ENCODE measurements around the gene CDIP1.

CDIP1 gene

GRCh38 chr16:4471869-4472268 is 66.7 kb downstream of the CDIP1 start:
- TF ChIP-seq, protein P1, sequence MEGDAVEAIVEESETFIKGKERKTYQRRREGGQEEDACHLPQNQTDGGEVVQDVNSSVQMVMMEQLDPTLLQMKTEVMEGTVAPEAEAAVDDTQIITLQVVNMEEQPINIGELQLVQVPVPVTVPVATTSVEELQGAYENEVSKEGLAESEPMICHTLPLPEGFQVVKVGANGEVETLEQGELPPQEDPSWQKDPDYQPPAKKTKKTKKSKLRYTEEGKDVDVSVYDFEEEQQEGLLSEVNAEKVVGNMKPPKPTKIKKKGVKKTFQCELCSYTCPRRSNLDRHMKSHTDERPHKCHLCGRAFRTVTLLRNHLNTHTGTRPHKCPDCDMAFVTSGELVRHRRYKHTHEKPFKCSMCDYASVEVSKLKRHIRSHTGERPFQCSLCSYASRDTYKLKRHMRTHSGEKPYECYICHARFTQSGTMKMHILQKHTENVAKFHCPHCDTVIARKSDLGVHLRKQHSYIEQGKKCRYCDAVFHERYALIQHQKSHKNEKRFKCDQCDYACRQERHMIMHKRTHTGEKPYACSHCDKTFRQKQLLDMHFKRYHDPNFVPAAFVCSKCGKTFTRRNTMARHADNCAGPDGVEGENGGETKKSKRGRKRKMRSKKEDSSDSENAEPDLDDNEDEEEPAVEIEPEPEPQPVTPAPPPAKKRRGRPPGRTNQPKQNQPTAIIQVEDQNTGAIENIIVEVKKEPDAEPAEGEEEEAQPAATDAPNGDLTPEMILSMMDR (conservative IDR thresholded peaks at IDR 0.05; ENCODE audit: low read length) = no peak
- no peak overlapping the region for H3K4me3 ChIP-seq (ENCODE audit: low read length)
- no peak for DNase-seq (ENCODE audit: low read depth)

- TF ChIP-seq, protein P1 (conservative IDR thresholded peaks at IDR 0.05; ENCODE audit: low read length) = no peak
- H3K4me3 ChIP-seq (ENCODE audit: low read length) = no peak overlapping the region
- DNase-seq (ENCODE audit: low read depth) = no peak
Measured at GRCh38 chr16:4468972-4469371, 69.6 kb downstream of the CDIP1 start.

DNA sequence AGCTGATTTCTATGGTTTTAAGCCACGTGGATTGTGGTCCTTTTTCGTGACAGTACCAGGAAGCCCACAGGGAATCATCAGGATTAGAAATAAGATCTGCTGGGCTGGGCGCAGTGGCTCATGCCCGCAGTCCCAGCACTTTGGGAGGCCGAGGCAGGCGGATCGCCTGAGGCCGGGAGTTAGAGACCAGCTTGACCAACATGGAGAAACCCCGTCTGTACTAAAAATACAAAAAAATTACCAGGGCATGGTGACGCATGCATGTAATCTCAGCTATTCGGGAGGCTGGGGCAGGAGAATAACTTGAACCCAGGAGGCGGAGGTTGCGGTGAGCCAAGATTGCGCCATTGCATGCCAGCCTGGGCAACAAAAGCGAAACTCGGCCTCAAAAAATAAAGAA is 70.7 kb downstream of the CDIP1 start:
- TF ChIP-seq, protein P1 (conservative IDR thresholded peaks at IDR 0.05; ENCODE audit: low read length) = no peak
- no peak overlapping the region for H3K4me3 ChIP-seq (ENCODE audit: low read length)
- DNase-seq (ENCODE audit: low read depth) = no peak

DNA sequence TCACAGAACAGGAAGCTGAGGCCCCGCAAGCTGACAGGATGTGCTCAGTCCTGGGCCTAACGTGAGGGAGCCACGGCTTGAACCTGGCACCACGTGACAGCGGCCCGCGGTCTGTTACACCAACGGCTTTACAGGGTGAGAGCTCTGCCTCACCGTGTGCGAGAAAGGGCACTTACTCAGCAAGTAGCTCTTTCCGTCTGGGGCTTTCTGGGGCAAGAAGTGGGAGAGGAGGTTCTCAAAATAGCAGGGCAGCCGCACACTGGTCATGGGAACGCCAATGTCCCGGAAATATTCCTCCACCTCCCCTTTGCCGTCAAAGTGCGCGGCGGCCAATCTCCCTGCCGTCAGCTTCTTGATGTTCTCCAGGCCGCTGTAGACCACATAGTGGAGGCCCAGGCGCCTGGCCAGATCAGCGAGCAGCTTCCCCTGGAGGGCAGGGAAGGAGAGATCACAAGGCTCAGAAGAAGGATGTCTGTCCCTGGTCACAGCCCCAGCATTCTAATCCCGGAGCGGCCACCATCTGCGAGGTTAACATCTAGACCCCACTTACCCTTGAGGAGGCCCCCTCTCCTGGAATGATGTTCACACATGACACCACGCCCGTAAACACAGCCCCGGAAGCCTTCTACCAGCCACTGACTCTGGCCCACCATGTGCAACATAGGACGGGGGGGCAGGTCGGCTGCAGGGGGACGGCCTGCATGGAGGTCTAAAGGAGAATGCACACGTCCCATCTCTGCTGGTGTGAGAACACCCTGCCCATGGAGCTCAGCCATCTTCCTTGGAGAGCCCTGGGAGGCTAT is 72.4 kb downstream of the CDIP1 start:
- H3K4me3 ChIP-seq (ENCODE audit: low read length) = no peak overlapping the region
- no peak for DNase-seq (ENCODE audit: low read depth)
- TF ChIP-seq, protein P1 (conservative IDR thresholded peaks at IDR 0.05; ENCODE audit: low read length) = no peak

GRCh38 chr16:4463522-4464163 is 74.9 kb downstream of the CDIP1 start:
- DNase-seq (ENCODE audit: low read depth) = no peak
- no peak overlapping the region for H3K4me3 ChIP-seq (ENCODE audit: low read length)
- TF ChIP-seq, protein P1 (conservative IDR thresholded peaks at IDR 0.05; ENCODE audit: low read length) = no peak

DNA sequence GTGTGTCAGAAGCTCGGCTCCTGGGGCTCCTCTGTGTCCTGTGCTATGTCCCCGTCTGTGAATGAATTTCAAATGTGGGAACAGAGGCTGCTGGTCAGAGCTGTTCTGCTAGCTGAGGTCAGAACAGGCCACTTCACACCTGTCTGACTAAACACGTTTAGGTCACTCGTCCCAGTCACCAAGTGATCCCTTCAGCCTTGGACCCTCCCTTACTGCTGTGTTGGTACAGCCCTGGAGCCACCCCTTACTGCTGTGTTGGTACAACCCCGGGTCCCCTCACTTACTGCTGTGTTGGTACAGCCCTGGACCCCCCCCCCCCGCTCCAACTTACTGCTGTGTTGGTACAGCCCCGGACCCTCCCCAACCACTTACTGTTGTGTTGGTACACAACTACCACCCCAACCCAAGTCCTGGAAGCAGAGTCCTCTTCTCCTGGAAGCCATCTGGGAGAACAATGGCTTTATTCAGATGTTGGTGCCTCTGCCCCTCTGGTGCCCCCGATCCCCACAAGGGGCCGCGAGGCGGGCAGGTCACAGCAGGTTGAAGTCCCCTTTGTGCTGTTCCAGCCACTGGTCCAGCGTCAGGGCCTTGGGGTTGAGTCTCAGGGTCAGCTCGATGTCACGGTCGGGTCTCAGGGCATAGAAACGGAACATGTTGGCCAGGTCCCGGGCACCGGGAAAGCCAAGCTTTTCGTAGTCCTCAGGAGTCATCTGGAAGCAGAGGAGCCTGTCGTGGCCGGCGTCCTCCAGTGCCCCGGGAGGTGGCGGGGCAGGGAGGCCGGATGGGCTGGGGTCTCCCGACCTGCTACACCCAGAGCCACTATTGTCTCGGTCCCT is 77.1 kb downstream of the CDIP1 start:
- DNase-seq (ENCODE audit: low read depth) = no peak
- no peak overlapping the region for H3K4me3 ChIP-seq (ENCODE audit: low read length)

More for the DNA sequence above, 77.1 kb downstream of the CDIP1 start:
- TF ChIP-seq, protein P1 (conservative IDR thresholded peaks at IDR 0.05; ENCODE audit: low read length) = no peak

Data from AG10803 (cell line).